ENCODE data around the gene FXYD2. TPM values are rescaled to one million over a fixed set of nuclear protein-coding genes. Genes with fewer than 3 reads are reported as not detected.

FXYD2 gene
- total and polyA plus RNA-seq, 2 of the 8 experiments (the other 6 are each of a cell fraction or from before 2014, with no cell fraction given) = 0.89 to 1.1 TPM

DNA sequence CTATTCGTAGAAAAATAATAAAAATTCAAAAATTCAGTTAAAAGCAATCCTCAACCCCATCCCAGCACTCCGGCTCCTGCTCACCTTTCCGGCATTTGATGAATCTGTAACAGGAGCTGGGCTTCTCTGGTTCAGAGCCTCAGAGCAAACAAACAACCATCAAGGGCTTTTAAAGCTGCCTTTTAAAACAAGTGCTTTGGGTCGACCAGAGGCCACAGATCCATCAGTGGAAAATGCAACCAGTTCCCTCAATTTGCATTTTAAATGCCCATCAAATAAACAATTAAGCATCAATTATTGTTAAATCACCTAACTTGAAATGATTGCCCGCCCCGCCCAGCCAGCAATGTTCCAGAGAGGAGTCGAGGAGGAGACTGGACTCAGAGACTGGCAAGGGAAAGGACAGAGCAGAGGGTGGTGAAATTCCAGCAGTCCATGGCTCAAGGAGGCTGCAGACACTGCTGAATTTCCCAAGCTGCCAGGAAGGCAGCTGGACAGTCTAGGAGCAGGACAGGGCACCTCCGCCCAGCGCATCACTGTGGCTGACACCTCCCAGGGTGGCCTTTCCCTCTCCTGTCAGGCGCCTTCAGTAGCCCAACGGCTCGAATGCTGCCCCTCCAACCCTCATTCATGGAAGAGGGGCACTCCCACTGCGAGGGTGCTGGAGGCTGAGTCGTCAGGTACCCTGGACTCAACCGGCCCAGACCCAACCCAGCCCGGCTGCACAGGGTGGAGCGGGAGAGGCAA is 44.4 kb upstream of the FXYD2 start:
- H3K56ac ChIP-seq (replicated peaks; ENCODE audit: insufficient read length, low read depth, low read length) = no peak overlapping the region
- peak overlapping the region in 1 of 4 experiments; percentile 14; a peak in 1 of 8 replicates for H3K4me3 ChIP-seq (ENCODE audit: extremely low read depth in 1 of 4, insufficient read depth in 2 of 4, low read depth in 3 of 4, low read length in 4 of 4)
- no peak overlapping the region for H3K14ac ChIP-seq (ENCODE audit: insufficient read length)
- H3K36me3 ChIP-seq (ENCODE audit: control insufficient read depth in 2 of 4, insufficient read depth in 4 of 4, low read length in 3 of 4) = no peaks in the 10 kb centered on the region
- no peak overlapping the region for H2BK20ac ChIP-seq (ENCODE audit: low read length)
- H3K79me1 ChIP-seq (ENCODE audit: low read depth, low read length) = peaks cover 11% of the 10 kb centered on the region
- no peak overlapping the region for H2AK5ac ChIP-seq (ENCODE audit: low read depth, low read length)
- H2BK120ac ChIP-seq (replicated peaks; ENCODE audit: low read depth, low read length) = no peak overlapping the region
- no peak overlapping the region for H2BK12ac ChIP-seq (ENCODE audit: low read depth, low read length)
- no peak for DNase-seq (ENCODE audit: low read depth in 1 of 2, low spot score in 2 of 2)
- H3K23me2 ChIP-seq (ENCODE audit: low read depth, low read length) = no peaks in the 10 kb centered on the region
- H4K91ac ChIP-seq (replicated peaks; ENCODE audit: insufficient read length, low read length) = no peak overlapping the region
- no peak overlapping the region for H3K27ac ChIP-seq (ENCODE audit: low read depth, low read length)
- TF ChIP-seq NANOG (IDR thresholded peaks at IDR 0.05; ENCODE audit: insufficient read depth, low read depth, low read length, poor library complexity, severe bottlenecking) = peak; percentile 17
- TF ChIP-seq SIX5 (IDR thresholded peaks at IDR 0.05; ENCODE audit: low read depth, low read length) = no peak
- H4K5ac ChIP-seq (ENCODE audit: insufficient read length, low read depth, low read length) = no peak overlapping the region
- no peak overlapping the region; a peak in 1 of 4 replicates for H3K4me2 ChIP-seq (ENCODE audit: insufficient read depth in 1 of 2, low read depth in 2 of 2, low read length in 2 of 2)
- no peak overlapping the region for H4K8ac ChIP-seq (ENCODE audit: extremely low read depth, insufficient read depth, low read length)
- CTCF ChIA-PET (ENCODE audit: partially characterized antibody) = interaction anchor here (0.9 to 1.4 kb wide), 3 partner anchors 9 to 78 kb away, joined by 3 read pairs; no protein-coding TSS in a partner anchor
- no peak overlapping the region for H3K4ac ChIP-seq (replicated peaks; ENCODE audit: insufficient read length, low read depth, low read length)
- no peak overlapping the region for H2BK15ac ChIP-seq (ENCODE audit: low read length)
- POLR2A ChIA-PET (ENCODE audit: partially characterized antibody) = interaction anchor here (1.3 kb wide), 1 partner anchor 51 kb away, joined by 3 read pairs; no protein-coding TSS in a partner anchor
- 80% methylated on average over 17 of the region's 17 CpGs; no CpG with 5 or more reads in 1 of the 2 experiments for WGBS, 2 experiments (ENCODE audit: extremely low coverage in 1 of 2, insufficient coverage in 1 of 2, insufficient read length in 1 of 2, insufficient replicate concordance in 2 of 2, low coverage in 1 of 2, low lambda C conversion rate in 2 of 2, missing lambda C conversion rate in 1 of 2)
- H3K4me1 ChIP-seq (replicated peaks in 1 of 4; ENCODE audit: control insufficient read depth in 3 of 4, insufficient read depth in 4 of 4, low read length in 3 of 4) = peaks cover 3 to 22% (median 16%) of the 10 kb centered on the region in 4 experiments
- no peaks in the 10 kb centered on the region for H3K27me3 ChIP-seq (replicated peaks in 1 of 4; ENCODE audit: control insufficient read depth in 3 of 4, extremely low read depth in 1 of 4, insufficient read depth in 3 of 4, low read length in 3 of 4)
- no peak overlapping the region for H3K23ac ChIP-seq (ENCODE audit: insufficient read length)
- H3K79me2 ChIP-seq (ENCODE audit: control insufficient read depth in 1 of 2, insufficient read depth in 2 of 2, low read length in 2 of 2) = peaks cover 0 to 48% of the 10 kb centered on the region in 2 experiments; a peak in 2 of 4 replicates
- no peak overlapping the region for H3K18ac ChIP-seq (ENCODE audit: extremely low read depth, low read length)
- no peak overlapping the region for H3K9ac ChIP-seq (replicated peaks in 1 of 4; ENCODE audit: extremely low read depth in 1 of 4, low read depth in 3 of 4, low read length in 3 of 4)
- peaks cover 9 to 13% of the 10 kb centered on the region in 2 experiments for H4K20me1 ChIP-seq (replicated peaks in 1 of 2; ENCODE audit: control insufficient read depth in 1 of 2, insufficient read depth in 2 of 2, low read length in 2 of 2)
- no peak overlapping the region for H2AFZ ChIP-seq (ENCODE audit: low read length)
- H2BK5ac ChIP-seq (ENCODE audit: low read depth, low read length) = no peak overlapping the region
- no peaks in the 10 kb centered on the region for H3K9me3 ChIP-seq (ENCODE audit: insufficient read depth in 2 of 2, low read depth in 1 of 2, low read length in 1 of 2)
- FAIRE-seq = no peak
